KMS-11 (cell line): ENCODE results near the gene SCO1.

Experiments used
- H2AFZ ChIP-seq: fragments of 200-600 bp; sonication (generic); 2 replicates; pipeline ENCODE4 v1.6.1; 2016; ENCODE audit warnings: antibody characterized with exemption, mixed run types, low read depth
- H3K27ac ChIP-seq: fragments of 200-600 bp; sonication (generic); 2 replicates; pipeline ENCODE4 v1.6.1; 2016; ENCODE audit warnings: mild to moderate bottlenecking, mixed run types
- H3K27me3 ChIP-seq: fragments of 200-600 bp; sonication (generic); 2 replicates; pipeline ENCODE4 v1.6.1; 2017; ENCODE audit warnings: mild to moderate bottlenecking, low read depth, mixed run types, moderate library complexity; ENCODE audit not compliant: insufficient read depth
- H3K36me3 ChIP-seq: fragments of 200-600 bp; sonication (generic); 2 replicates; pipeline ENCODE4 v1.6.1; 2017; ENCODE audit warnings: mild to moderate bottlenecking, mixed run types; ENCODE audit not compliant: insufficient read depth
- H3K4me1 ChIP-seq: fragments of 200-600 bp; sonication (generic); 2 replicates; pipeline ENCODE4 v1.6.1; 2016; ENCODE audit warnings: mild to moderate bottlenecking, low read depth, mixed run types; ENCODE audit not compliant: poor library complexity, severe bottlenecking
- H3K4me2 ChIP-seq: fragments of 200-600 bp; sonication (generic); 2 replicates; pipeline ENCODE4 v1.7.0; 2016; ENCODE audit warnings: mild to moderate bottlenecking, mixed run types
- H3K4me3 ChIP-seq: fragments of 200-600 bp; sonication (generic); IDR thresholded peaks from 2 replicates; pipeline ENCODE4 v1.6.1; 2017; ENCODE audit warnings: low read depth, low read length, mixed read lengths; ENCODE audit not compliant: insufficient read depth
- H3K79me2 ChIP-seq: fragments of 200-600 bp; sonication (generic); 2 replicates; pipeline ENCODE4 v1.6.1; 2016; ENCODE audit warnings: low read depth, mixed run types; ENCODE audit not compliant: insufficient read depth
- H3K9ac ChIP-seq: fragments of 200-600 bp; sonication (generic); 2 replicates; pipeline ENCODE4 v1.6.1; 2016; ENCODE audit warnings: mild to moderate bottlenecking, mixed run types
- H4K20me1 ChIP-seq: fragments of 200-600 bp; sonication (generic); 2 replicates; pipeline ENCODE4 v1.6.1; 2016; ENCODE audit warnings: mild to moderate bottlenecking, mixed run types; ENCODE audit not compliant: insufficient read depth
- TF ChIP-seq, protein P1 (sequence below): fragments of 200-600 bp; sonication (generic); conservative IDR thresholded peaks from 2 replicates; pipeline ENCODE4 v1.6.1; 2017; ENCODE audit warnings: low read depth, mild to moderate bottlenecking, antibody characterized with exemption, low read length, moderate library complexity, mixed read lengths

SCO1 gene

DNA sequence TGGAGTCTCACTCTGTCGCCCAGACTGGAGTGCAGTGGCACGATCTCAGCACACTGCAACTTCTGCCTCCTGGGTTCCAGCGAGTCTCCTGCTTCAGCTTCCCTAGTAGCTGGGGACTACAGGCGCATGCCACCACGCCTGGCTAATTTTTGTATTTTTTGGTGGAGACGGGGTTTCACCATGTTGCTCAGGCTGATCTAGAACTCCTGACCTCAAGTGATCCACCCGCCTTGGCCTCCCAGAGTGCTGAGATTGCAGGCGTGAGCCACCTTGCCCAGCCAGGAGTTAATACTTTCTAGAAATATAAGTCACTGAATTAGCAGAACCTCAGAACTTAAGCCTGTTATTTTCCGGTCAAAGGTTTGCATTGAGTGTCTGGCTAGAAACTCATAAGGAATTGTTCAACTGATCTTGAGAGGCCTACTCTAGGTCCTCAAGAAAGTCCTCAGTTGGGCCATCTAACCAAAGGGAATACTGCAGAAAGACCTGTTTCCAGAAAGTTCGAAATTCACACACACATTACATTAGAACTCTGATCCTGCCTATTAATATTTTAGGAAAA is 31.1 kb upstream of the SCO1 start:
- no peaks in the 10 kb centered on the region for H3K27me3 ChIP-seq
- H3K4me2 ChIP-seq: no peak overlapping the region
- no peaks in the 10 kb centered on the region for H3K4me1 ChIP-seq
- H3K79me2 ChIP-seq: no peaks in the 10 kb centered on the region
- H2AFZ ChIP-seq: no peak overlapping the region
- H3K36me3 ChIP-seq: no peaks in the 10 kb centered on the region
- H3K4me3 ChIP-seq: no peak overlapping the region
- H4K20me1 ChIP-seq: no peaks in the 10 kb centered on the region
- no peak overlapping the region for H3K27ac ChIP-seq
- TF ChIP-seq, protein P1, sequence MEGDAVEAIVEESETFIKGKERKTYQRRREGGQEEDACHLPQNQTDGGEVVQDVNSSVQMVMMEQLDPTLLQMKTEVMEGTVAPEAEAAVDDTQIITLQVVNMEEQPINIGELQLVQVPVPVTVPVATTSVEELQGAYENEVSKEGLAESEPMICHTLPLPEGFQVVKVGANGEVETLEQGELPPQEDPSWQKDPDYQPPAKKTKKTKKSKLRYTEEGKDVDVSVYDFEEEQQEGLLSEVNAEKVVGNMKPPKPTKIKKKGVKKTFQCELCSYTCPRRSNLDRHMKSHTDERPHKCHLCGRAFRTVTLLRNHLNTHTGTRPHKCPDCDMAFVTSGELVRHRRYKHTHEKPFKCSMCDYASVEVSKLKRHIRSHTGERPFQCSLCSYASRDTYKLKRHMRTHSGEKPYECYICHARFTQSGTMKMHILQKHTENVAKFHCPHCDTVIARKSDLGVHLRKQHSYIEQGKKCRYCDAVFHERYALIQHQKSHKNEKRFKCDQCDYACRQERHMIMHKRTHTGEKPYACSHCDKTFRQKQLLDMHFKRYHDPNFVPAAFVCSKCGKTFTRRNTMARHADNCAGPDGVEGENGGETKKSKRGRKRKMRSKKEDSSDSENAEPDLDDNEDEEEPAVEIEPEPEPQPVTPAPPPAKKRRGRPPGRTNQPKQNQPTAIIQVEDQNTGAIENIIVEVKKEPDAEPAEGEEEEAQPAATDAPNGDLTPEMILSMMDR: no peak
- H3K9ac ChIP-seq: no peak overlapping the region

DNA sequence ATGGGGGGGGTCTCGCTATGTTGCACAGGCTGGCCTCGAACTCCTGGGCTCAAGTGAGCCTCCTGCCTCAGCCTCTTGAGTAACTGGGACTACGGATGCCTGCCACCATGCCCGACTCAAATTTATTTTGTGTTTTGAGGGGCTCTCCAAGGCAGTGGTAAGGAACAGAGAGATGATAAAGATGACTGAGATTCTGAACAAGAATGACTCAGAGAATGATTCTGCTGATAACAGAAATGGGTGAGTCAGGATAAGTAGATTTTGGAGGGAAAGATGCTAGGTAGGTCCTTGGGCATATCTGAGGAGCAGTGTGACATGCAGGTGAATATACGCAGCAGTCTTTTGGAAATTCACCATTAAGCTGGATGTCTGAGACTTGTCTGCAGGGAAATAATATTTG is 29.9 kb upstream of the SCO1 start:
- Histone ChIP-seq H3K27ac (no peak overlapping the region), H3K4me1 (no peaks in the 10 kb centered on the region), H3K36me3 (no peaks in the 10 kb centered on the region), H3K4me3 (no peak overlapping the region), H3K79me2 (no peaks in the 10 kb centered on the region), H3K4me2 (no peak overlapping the region), H3K9ac (no peak overlapping the region), H3K27me3 (no peaks in the 10 kb centered on the region), H2AFZ (no peak overlapping the region), H4K20me1 (no peaks in the 10 kb centered on the region)
- TF ChIP-seq, protein P1: no peak

DNA sequence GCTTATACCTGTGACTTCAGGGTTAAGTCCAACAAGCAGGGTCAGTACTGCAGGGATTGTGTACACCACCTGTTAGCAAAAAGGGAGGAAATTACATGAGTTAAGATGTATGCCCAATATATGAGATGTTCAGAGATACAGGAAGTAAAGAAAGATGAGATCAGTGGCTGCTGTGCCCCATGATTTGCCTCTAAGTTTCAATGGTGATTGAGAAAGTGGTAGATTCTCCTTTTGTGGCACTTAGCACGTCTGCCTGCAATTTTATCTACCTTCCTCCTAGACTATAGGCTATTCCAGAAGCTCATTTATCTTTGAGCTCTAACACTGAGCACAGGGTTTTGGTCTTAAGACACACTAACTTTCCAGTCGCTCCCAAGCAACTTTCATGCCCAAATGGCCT is 28.9 kb upstream of the SCO1 start:
- no peaks in the 10 kb centered on the region for H3K27me3 ChIP-seq
- TF ChIP-seq, protein P1: no peak

DNA sequence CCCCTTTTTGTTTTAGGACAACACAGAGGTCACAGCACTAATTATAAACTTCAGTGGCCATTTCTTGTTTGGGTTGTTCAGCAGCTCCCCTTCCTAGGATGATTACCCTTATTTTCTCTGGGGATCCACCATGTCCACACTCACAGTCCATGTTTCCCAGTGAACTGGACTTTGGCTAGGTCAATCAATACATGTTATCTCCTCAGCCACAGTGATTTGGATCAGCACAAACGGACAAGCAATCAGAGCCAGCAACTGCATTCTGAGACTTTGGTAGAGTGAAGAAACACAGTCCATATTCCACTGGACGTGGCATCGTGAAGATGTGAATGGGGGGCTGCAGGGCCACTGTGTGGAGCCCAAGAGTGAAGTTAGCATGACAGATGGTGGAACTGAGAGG is 27.9 kb upstream of the SCO1 start:
- Histone ChIP-seq H3K9ac (no peak overlapping the region), H3K27ac (no peak overlapping the region)

More for the DNA sequence above, 28.9 kb upstream of the SCO1 start:
- Histone ChIP-seq H4K20me1 (no peaks in the 10 kb centered on the region), H3K9ac (no peak overlapping the region), H3K4me2 (no peak overlapping the region), H3K4me3 (no peak overlapping the region), H3K4me1 (no peaks in the 10 kb centered on the region), H3K27ac (no peak overlapping the region), H3K79me2 (no peaks in the 10 kb centered on the region), H2AFZ (no peak overlapping the region), H3K36me3 (no peaks in the 10 kb centered on the region)

More for the DNA sequence above, 27.9 kb upstream of the SCO1 start:
- no peaks in the 10 kb centered on the region for H4K20me1 ChIP-seq
- H3K79me2 ChIP-seq: no peaks in the 10 kb centered on the region
- TF ChIP-seq, protein P1: no peak
- no peak overlapping the region for H2AFZ ChIP-seq
- H3K36me3 ChIP-seq: no peaks in the 10 kb centered on the region
- H3K4me3 ChIP-seq: no peak overlapping the region
- H3K27me3 ChIP-seq: no peaks in the 10 kb centered on the region
- no peaks in the 10 kb centered on the region for H3K4me1 ChIP-seq
- H3K4me2 ChIP-seq: no peak overlapping the region
